Activated CD4-positive, alpha-beta T cell treated with anti-CD3 and anti-CD28 coated beads, Interleukin-2, amount 50 U/mL, for 24 hours (primary cell): ENCODE data around the gene ZMIZ1.

ENCODE experiments used
- DNase-seq, 2 donors: peaks; one replicate each; pipeline ENCODE4 v3.0.0-alpha.2; 2020; ENCODE audit warnings: low read depth in 1 of 2, low spot score in 1 of 2

The ZMIZ1 gene

DNA sequence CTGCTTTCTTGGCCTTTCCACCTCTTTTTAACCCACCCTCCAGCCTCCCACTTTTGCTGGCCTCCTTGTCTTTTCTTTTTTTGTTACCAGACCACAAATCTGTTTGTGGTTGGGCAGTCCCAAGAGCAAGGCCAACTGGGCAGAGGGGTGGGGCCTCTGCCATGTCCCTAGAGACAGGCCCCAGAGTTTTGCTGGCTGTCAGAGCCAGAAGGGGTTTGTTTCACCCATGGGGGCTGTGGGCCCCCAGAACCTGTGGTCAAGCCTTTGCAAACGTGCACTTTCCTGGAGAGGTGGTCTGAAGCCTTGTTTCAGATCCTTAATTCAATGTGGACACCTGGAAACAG lies 10.3 kb downstream of the ZMIZ1 start:
- DNase-seq, result no peak

DNA sequence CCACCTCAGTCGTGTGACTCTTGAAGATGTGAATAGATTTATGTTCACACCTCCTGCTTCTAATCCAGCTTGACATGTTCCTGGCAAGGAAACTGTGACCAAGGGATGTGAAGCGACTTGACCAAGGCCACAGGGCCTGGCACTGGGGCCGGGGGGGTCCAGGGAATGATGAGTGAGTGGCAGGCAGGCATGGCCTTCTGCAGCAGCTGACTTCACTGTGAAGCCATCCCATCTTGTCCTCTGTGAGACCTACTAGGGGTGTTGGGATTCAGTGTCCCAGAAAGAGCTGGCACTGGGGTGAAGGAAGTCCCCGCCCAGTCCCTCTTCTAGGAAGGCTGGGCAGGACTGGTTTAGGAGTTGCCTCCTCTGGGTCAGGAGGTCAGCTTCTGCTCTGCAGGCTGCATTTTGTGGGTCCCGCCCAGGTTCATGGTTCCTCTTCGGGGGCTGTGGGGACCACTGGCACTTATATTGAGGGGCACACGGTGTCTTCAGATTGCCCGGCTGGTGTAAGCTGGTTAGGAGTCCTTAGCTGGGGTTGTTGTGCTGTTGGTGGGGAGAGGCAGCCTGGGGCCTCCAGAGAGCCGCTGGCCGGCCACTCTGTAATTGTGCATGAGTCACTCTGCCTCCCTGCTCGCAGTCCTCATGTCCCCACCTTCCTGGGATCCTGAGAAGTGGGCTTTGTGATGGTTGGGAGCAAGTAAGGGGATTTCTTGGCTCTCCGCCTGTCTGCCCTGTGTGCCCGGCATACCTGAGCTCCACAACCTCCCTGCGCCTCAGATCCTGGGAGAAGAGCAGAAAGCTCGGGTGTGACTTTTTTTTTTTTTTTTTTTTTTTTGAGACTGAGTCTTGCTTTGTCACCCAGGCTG lies 11.0 kb downstream of the ZMIZ1 start:
- DNase-seq, result no peak

GRCh38 chr10:79081353-79082034 lies 12.7 kb downstream of the ZMIZ1 start:
- DNase-seq, result no peak

- no peak for DNase-seq
These were observed 13.2 kb downstream of the ZMIZ1 start for GRCh38 chr10:79082035-79082373.

DNA sequence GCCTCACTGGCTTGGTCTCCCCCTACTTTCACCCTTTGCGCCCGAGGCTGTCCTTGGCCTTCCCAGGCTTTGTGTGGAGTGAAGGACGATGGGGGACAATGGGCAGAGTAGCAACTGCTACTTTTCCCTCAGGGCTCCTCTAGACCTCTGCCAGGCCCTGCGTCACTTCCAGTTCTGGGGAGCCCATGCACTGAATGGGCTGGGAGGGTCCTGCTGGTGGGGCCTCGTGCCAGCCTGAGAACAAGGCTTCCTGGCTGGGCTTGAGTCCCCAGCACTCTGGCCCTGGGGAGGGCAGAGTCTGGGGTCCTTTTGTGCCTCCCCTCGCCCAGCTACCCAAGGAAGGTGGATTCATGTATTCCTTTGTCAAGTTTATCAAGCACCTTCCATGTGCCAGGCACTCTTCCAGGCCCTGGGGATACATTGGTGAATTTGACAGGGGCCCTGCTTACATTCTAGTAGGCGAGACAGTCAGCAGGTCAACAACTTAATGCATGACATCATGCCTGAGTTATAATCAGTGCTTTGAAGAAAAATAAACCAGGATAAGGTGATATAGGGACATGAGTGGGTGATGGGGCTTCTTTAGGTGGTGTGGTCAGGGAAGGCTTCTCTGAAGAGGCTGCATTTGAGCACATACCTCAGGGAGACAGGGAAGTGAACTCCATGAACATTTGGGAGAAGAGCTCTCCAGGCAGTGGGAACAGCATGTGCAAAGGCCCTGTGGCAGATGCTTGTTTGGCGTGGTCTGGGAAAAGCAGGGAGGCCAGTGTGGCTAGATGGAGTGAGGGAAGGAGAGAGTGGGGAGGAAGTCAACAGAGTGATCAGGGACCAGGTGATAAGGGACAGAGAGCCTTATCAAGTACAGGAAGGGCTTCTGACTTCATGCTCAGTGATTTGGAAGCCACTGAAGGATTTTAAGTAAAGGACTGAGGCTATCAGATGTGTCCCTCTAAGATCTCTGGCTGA lies 14.1 kb downstream of the ZMIZ1 start:
- DNase-seq, result no peak

GRCh38 chr10:79084012-79084971 lies 15.5 kb downstream of the ZMIZ1 start:
- no peak for DNase-seq

GRCh38 chr10:79084972-79085597 lies 16.3 kb downstream of the ZMIZ1 start:
- no peak for DNase-seq

- no peak for DNase-seq
These were observed 18.1 kb downstream of the ZMIZ1 start for GRCh38 chr10:79086822-79087221.

DNA sequence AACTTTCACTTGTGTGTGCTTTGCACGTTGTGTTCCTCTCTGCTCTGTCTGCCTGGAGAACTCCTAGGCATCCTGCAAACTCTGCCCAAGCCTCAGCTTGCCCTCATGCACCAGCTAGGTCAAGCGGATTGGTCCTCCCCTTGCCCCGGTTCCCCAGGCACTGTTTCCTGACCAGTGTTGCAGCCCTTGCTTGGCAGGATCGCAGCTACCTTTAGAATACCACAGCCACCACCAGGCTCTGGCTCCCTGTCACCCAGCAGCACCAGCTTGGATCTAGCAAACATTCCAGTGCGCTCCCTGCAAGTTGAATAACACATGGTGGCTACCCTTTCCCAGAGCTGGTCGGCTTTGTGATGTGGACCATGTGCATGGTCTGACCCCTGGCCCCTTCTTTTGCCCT lies 19.0 kb downstream of the ZMIZ1 start:
- DNase-seq, result no peak

- no peak for DNase-seq
These were observed 19.4 kb downstream of the ZMIZ1 start for GRCh38 chr10:79088176-79088575.

GRCh38 chr10:79088613-79089355 lies 20.0 kb downstream of the ZMIZ1 start:
- no peak for DNase-seq

DNA sequence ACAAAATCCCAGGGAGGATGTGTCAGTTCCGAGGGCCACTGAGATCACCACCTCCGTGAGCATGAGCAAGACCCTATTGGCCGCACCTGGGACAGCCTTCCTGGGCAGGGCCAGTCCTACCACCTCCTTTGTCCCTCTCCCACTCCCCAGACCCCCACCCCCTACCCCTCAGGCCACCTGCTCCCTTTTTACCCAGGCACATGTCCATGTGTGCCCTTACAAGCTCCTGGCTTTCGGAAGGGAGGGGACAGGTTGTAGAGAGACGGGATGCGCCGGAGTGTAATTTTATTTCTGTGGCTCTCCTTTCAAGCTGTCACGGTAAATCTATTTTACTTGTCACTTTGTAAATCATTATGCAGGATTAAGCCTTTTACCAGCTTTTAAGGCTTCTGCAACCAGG lies 20.9 kb downstream of the ZMIZ1 start:
- DNase-seq, result no peak

DNA sequence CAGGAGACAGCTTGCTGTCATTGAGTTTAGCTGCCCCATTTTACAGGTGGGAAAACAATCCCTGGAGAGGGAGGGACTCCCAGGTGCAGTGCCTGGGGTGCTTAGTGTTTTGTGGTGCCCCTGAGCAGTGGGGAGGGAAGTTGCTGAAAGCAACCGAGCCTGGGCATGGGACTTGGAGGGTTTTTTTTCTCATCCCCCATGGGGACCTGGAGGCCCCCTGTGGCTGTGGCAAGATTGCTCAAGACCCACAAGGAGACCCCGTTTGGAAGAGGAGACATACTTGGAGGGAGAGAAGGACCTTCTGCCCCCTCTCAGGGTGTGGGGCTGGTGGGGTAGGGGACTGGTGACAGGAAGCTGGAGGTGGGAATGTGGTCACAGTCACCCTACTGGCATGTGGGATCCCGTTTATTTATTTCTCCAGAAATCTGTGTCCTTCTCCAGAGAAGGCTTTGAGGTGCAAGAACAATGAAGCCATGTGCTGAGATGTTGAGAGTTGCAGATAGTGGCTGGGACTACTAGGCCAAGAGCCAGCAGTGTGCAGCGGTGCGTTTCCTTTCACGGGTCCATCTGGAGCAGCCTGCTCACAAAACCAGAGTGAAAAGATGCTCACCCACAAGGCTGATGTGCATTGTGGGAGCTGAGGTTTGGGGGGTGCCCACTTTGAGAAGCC lies 21.5 kb downstream of the ZMIZ1 start:
- no peak for DNase-seq

GRCh38 chr10:79092292-79092896 lies 23.6 kb downstream of the ZMIZ1 start:
- DNase-seq, result no peak

- no peak for DNase-seq
These were observed 25.1 kb downstream of the ZMIZ1 start for GRCh38 chr10:79093658-79094411.

GRCh38 chr10:79094412-79095175 lies 25.8 kb downstream of the ZMIZ1 start:
- DNase-seq, result no peak

DNA sequence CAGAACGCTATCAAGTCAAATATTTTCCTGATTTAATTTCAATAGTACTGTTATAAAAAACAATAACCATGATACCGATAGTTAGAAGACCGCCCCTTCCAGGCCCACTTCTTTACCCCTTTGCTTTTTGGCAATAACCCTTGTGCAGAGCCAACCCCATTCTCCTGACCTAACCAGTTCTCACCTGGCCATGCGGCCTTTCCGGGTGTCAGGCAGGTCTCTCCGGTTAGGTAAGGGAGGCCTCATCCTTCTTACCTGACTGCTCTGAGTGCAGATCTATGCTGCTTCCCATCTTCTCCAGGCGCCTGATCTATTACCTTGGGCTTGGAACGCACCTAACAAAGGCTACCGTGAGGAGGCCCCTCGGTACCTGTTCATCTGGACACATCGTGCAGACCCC lies 26.6 kb downstream of the ZMIZ1 start:
- no peak for DNase-seq
